Stomach (tissue), 4 donors: ENCODE measurements around the gene GLDC.

Experiments
- POLR2AphosphoS5 ChIP-seq, 3 donors: sonication (generic); formaldehyde crosslinking; IDR thresholded peaks; one replicate each; pipeline ENCODE4 v1.6.1; 2016; ENCODE audit warnings: antibody characterized with exemption in 3 of 3
- TF ChIP-seq, protein P1 (sequence below), 7 experiments: fragments of 450-650 bp in 4 of 7; fragments of 200-600 bp in 3 of 7; sonication (generic) in 3 of 7; IDR thresholded peaks; one replicate each; pipeline ENCODE4 v1.5.1; 2016 to 2019; ENCODE audit warnings: antibody characterized with exemption in 7 of 7, control low read depth in 2 of 7, mild to moderate bottlenecking in 1 of 7

DNA sequence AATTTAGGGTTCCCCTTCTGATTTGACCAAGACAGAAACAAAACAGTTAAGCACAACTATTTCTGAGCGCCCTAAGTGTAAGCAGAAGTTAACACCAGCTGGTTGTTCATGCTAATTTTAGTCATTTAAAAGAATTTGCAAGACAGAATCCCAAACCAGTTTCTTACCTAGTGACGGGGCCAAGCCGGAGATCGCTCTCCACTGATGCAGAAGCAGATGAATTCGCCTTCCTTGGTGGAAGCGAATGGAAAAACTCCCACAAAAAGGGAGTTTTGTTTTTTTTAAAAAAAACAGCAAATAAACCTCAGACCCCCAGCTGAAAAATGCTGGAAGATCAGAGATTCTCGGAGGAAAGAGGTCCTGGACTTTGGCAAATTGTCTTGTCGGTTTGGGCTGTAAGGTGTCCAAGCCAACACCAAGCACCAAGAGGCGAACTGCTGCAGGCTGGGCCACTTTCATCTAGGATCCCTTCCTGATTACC lies 47.4 kb upstream of the GLDC start:
- TF ChIP-seq, protein P1, sequence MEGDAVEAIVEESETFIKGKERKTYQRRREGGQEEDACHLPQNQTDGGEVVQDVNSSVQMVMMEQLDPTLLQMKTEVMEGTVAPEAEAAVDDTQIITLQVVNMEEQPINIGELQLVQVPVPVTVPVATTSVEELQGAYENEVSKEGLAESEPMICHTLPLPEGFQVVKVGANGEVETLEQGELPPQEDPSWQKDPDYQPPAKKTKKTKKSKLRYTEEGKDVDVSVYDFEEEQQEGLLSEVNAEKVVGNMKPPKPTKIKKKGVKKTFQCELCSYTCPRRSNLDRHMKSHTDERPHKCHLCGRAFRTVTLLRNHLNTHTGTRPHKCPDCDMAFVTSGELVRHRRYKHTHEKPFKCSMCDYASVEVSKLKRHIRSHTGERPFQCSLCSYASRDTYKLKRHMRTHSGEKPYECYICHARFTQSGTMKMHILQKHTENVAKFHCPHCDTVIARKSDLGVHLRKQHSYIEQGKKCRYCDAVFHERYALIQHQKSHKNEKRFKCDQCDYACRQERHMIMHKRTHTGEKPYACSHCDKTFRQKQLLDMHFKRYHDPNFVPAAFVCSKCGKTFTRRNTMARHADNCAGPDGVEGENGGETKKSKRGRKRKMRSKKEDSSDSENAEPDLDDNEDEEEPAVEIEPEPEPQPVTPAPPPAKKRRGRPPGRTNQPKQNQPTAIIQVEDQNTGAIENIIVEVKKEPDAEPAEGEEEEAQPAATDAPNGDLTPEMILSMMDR (IDR thresholded peaks at IDR 0.05) = no peak
- TF ChIP-seq POLR2AphosphoS5 (IDR thresholded peaks at IDR 0.05) = no peak
